BJ (cell line): ENCODE results near the gene SLC17A3. TPM values are rescaled to one million over a fixed set of nuclear protein-coding genes. Genes with fewer than 3 reads are reported as not detected.

ENCODE experiments used
- CTCF ChIA-PET: fragments of 350-600 bp; formaldehyde crosslinking; extraction: SDS; loops from one replicate; lab custom pipeline; 2021; ENCODE audit warnings: antibody characterized with exemption, inconsistent platforms; lab: Yijun Ruan, JAX
- POLR2A ChIA-PET: fragments of 300-600 bp; sonication (Branson Sonifier 250); formaldehyde crosslinking; extraction: SDS; loops from one replicate; lab custom pipeline; 2021; ENCODE audit warnings: antibody characterized with exemption; lab: Charles Lee
- DNase-seq: peaks from one replicate; pipeline ENCODE4 v3.0.0-alpha.2; 2011; ENCODE audit warnings: low read depth
- H3K27me3 ChIP-seq: 2 replicates; pipeline ENCODE4 v1.6.0; 2011; ENCODE audit warnings: low read length; ENCODE audit not compliant: control insufficient read depth, insufficient read depth
- H3K36me3 ChIP-seq: 2 replicates; pipeline ENCODE4 v1.5.1; 2011; ENCODE audit warnings: low read length; ENCODE audit not compliant: control insufficient read depth, insufficient read depth
- H3K4me3 ChIP-seq: 2 replicates; pipeline ENCODE4 v1.5.1; 2011; ENCODE audit warnings: low read depth, mild to moderate bottlenecking, control low read depth, low read length
- polyA plus RNA-seq: library from polyadenylated mRNA; depleted of rRNA; stranded (reverse); fragments of >200 nt; gene quantifications from 2 replicates; pipeline ENCODE4 v1.2.3, GENCODE V29; 2011
- TF ChIP-seq, protein P1 (sequence below): IDR thresholded peaks from 2 replicates; pipeline ENCODE4 v1.5.1; 2011; ENCODE audit warnings: low read depth, mild to moderate bottlenecking, control low read depth, inconsistent platforms, low read length, moderate library complexity; ENCODE audit not compliant: insufficient read depth

The SLC17A3 gene
- polyA plus RNA-seq, 1 experiment, result not detected

GRCh38 chr6:25882051-25882496, 8.0 kb upstream of the SLC17A3 start:
- TF ChIP-seq, protein P1, sequence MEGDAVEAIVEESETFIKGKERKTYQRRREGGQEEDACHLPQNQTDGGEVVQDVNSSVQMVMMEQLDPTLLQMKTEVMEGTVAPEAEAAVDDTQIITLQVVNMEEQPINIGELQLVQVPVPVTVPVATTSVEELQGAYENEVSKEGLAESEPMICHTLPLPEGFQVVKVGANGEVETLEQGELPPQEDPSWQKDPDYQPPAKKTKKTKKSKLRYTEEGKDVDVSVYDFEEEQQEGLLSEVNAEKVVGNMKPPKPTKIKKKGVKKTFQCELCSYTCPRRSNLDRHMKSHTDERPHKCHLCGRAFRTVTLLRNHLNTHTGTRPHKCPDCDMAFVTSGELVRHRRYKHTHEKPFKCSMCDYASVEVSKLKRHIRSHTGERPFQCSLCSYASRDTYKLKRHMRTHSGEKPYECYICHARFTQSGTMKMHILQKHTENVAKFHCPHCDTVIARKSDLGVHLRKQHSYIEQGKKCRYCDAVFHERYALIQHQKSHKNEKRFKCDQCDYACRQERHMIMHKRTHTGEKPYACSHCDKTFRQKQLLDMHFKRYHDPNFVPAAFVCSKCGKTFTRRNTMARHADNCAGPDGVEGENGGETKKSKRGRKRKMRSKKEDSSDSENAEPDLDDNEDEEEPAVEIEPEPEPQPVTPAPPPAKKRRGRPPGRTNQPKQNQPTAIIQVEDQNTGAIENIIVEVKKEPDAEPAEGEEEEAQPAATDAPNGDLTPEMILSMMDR, result no peak
- DNase-seq, result no peak
- H3K27me3 ChIP-seq, result no peaks in the 10 kb centered on the region
- no peaks in the 10 kb centered on the region for H3K36me3 ChIP-seq
- no peak overlapping the region for H3K4me3 ChIP-seq
- ChIA-PET CTCF (interaction anchor here (0.6 to 1.5 kb wide), 3 partner anchors 14 to 648 kb away, joined by 3 read pairs; no protein-coding TSS in a partner anchor), POLR2A (no interaction called here)

DNA sequence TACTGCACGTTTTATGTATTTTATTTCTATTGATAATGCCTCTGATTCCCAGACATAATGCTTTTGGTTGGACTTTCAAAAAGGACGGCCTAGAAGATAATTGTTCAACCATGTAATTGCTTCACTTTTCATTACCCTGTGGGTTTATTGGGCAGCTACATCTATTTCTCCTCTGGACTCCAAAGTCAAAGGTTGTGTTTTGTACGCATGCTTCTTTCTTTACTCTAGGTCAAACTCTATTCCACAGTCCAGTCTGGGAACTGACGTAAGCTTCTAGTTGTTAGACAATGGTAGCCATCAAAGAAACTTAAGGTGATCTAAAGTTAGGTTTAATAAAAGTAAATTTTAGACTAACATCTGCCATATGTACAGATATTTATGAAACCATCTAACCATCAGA, 6.6 kb upstream of the SLC17A3 start:
- ChIA-PET CTCF (interaction anchor here (0.6 kb wide), 1 partner anchor 154 kb away, joined by 3 read pairs; no protein-coding TSS in a partner anchor), POLR2A (no interaction called here)
- TF ChIP-seq, protein P1, result no peak
- Histone ChIP-seq H3K27me3 (no peaks in the 10 kb centered on the region), H3K4me3 (no peak overlapping the region), H3K36me3 (no peaks in the 10 kb centered on the region)
- DNase-seq, result no peak

DNA sequence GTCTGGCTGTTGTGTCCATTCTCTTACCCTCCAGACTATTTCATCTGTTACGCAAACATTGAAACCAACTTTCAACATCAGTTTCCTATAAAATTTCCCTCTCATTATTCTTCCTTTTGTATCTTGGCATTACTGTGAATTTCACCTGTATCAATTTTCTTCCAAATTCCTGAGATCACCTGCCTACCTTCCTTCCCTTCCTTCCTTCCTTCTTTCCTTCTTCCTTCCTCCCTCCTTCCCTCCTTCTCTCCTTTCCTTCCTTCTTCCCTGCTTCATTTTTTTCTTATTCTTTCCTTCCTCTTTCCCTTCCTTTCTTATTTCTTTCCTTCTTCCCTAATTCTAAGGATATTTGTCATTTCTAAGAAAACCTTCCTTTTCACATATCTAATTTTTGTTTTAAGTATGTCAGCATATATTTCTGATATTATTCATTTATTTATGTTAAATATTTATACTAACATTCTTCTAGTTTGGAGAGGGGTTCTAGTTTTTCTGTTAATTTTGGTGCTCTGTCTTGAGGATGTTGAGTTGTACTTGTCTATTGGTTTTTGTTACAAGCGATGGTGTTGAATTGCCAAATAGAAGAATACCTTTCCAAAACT, 4.8 kb upstream of the SLC17A3 start:
- no peaks in the 10 kb centered on the region for H3K27me3 ChIP-seq
- CTCF ChIA-PET, result interaction anchor here (0.5 to 0.6 kb wide), 2 partner anchors 20 to 1223 kb away, joined by 3 to 4 read pairs; no protein-coding TSS in a partner anchor

GRCh38 chr6:25875926-25876602, 2.0 kb upstream of the SLC17A3 start:
- TF ChIP-seq, protein P1, result no peak
- POLR2A ChIA-PET, result no interaction called here
- DNase-seq, result no peak
- Histone ChIP-seq H3K4me3 (no peak overlapping the region), H3K36me3 (no peaks in the 10 kb centered on the region), H3K27me3 (no peaks in the 10 kb centered on the region)
- CTCF ChIA-PET, result no interaction called here

More for the DNA sequence above, 4.8 kb upstream of the SLC17A3 start:
- Histone ChIP-seq H3K4me3 (no peak overlapping the region), H3K36me3 (no peaks in the 10 kb centered on the region)
- POLR2A ChIA-PET, result no interaction called here
- TF ChIP-seq, protein P1, result no peak
- no peak for DNase-seq

- Histone ChIP-seq H3K4me3 (no peak overlapping the region), H3K27me3 (no peaks in the 10 kb centered on the region), H3K36me3 (no peaks in the 10 kb centered on the region)
- TF ChIP-seq, protein P1, result no peak
- ChIA-PET POLR2A (no interaction called here), CTCF (no interaction called here)
- no peak for DNase-seq
These were observed 1.5 kb upstream of the SLC17A3 start for GRCh38 chr6:25875563-25875905.
